HG03108 (cell line): ENCODE results near the gene BBOX1.
"Not testable (repeated sequence)": the region's sequence is repeated elsewhere in the genome, so short reads cannot be mapped to it uniquely, and the experiment has no call there.

ENCODE experiments used
- ATAC-seq: cut with Tn5 transposase; IDR thresholded peaks from one replicate; pipeline ENCODE4 v1.9.1; 2021; ENCODE audit warnings: moderate library complexity; ENCODE audit not compliant: unreplicated experiment

The BBOX1 gene

DNA sequence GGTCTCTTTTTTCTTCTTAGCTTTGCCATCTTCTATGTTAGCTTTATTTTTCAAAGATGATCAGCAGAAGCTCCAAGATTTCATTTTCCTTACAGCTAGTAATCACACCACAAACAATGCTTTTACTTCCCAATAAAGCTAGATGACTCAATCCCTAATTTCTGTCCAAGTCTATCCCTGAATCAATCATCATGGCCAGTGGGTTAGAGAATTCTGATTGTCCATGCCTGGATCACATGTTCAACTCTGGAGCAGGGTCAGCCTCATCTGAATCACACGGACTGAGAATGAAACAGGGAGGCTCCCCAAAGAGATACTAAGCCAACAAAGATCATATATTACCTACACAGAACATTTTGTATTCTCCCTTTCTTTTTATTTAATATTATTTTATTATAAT lies 79.6 kb downstream of the BBOX1 start:
- no peak for ATAC-seq

DNA sequence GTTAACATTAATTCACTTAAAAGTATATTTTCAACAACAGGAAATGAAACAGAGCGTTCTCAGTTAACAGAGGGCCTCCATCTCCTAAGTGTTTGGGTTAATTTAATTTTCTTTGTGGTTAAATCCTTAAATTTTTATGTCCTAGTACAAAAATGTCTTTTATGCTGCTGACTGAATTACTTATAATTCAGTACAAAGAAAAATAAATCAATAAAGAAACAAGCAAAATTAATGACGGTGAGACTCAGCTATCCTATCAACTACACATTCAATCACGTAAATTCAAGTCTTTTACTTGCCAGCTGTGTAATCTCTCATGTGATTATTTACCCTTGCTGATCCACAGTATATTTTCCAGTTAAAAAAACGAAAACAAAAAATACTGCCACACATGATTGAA lies 81.4 kb downstream of the BBOX1 start:
- no peak for ATAC-seq

DNA sequence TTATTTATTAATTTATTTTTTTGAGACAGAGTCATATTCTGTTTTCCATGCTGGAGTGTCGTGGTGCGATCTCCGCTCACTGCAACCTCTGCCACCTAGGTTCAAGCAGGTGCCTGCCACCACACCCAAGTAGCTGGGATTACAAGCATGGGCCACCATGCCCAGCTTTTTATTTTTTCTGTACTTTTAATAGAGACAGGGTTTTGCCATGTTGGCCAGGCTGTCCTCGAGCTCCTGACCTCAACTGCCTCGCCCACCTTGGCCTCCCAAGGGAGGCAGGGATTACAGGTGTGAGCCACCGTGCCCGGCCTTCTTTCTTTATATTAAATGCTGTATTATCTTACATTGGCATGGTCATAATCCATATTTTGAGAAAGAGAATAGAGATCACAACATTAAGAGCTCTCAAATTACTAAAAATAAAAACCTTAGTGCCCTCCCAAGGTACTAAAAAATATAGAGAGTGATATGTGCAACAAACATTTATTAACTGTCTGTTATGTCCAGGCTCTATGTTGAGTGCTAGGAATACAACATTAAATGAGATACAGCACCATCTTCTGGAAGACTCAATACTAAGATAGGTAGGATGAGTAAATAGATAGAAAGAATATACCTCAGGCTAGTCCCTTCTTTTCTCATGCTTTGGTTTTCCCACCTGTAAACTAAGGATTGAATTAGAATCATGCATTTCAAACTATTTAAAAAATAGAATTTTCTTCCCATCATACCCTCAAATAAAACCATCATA lies 84.1 kb downstream of the BBOX1 start:
- no peak for ATAC-seq

DNA sequence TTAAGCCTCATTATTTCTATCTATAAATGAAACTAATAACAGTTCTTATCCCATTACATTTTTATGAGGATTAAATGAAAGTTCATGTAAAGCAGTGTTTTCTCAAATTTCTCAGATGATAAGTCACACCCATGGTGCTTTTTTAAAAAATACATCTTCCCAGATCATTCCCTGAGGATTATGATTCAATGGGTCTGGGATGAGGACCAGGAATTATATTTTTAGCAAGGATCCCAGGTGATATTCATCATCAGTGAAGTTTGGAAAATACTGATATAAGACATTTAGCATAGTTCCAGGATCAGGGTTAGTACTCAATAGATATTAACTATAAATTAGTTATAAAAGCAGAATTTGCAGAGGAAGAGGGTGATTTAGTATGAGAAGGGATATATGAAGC lies 89.1 kb downstream of the BBOX1 start:
- no peak for ATAC-seq

DNA sequence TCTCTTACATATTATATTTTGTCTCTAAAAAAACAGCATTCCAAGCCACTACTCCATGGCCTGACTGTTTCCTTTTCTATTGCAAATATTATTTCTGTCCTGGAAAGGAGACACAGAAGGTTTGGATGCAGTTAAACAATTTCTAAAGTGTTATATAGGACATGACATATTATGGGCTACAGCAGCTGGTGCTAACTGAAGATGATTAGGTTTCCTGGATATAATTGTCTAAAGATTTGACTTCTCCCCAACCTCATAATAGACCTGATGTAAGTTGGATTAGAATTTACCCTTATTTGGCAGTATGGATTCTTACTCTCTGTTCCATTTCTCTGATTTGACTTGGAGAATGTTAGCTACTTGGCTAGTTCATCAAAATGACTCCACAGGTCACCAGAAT lies 90.2 kb downstream of the BBOX1 start:
- ATAC-seq, result no peak

DNA sequence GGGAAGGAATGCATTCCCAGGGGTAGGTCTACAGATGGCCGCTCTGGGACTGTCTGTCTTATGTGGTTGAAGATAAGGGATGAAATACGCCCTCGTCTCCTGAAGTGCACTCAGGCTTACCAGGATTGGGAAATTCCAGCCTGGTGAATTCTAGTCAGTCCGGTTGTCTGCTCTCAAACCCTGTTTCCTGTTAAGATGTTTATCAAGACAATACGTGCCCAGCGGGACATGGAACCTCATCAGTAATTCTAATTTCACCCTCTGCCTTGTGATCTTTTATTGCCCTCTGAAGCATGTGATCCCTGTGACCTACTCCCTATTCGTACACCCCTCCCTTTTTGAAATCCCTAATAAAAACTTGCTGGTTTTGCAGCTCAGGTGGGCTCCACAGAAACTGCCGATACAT lies 95.3 kb downstream of the BBOX1 start:
- ATAC-seq, result not testable (repeated sequence)

DNA sequence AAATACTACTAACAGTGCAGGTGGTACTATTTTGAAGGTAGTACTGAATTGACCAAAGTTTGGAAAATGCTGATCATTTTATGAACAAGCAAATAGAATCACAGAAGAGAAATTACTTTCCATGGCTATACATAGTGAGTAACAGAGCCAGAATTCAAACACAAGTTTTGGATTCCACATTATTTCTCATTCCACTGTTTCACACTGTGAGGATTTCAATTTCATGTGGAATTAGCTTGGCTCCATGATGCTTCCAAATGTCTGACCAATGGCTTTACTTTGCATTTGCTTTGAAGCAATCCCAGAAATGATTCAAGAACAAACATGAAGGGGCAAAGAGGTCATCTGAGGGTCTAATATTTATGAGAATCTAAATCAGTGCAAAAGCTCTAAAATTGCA lies 98.1 kb downstream of the BBOX1 start:
- ATAC-seq, result no peak

DNA sequence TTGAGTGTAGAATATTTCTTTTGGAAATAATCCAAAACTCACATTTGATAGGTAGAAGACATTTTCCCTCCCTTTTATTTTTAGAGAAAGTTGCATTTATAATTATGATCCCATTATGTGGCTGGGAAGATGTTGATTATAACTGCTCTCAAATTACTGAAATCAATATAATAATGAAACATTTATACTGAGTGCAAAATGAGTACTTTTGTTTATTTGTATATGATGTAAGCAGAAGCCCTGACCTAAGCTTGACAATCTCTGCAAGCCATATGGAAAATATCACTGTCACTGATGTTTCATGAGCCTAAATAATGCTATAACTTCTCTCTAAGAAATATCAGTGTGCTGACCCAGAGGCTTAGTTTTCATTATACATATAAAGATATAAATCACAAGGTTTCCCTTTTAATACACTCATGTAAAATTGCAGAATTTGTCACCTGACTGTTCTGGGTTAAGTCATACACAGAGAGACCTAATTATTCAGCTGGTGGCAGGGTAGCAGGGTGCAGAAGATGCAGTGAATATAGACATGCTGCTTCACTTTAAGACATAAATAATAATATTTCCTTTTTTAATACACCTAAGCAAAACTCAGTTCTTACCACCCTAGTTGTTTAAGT lies 99.2 kb downstream of the BBOX1 start:
- no peak for ATAC-seq

DNA sequence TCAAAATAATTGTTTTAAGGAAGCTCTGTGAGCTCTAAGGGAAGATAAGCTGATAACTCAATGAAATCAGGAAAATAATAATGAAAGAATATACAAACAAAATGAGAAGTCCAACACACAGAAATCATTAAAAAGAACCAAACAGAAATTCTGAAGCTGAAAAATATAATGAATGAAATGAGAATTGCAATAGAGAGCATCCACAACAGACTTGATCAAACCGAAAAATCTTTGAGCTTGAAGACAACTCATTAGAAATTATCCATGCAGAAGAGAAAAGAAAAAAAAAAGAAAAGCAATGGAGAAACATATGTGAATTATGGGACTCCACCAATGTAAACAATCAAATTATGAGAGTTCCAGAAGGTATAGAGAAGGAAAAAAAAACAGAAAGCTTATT lies 101.0 kb downstream of the BBOX1 start:
- ATAC-seq, result no peak

DNA sequence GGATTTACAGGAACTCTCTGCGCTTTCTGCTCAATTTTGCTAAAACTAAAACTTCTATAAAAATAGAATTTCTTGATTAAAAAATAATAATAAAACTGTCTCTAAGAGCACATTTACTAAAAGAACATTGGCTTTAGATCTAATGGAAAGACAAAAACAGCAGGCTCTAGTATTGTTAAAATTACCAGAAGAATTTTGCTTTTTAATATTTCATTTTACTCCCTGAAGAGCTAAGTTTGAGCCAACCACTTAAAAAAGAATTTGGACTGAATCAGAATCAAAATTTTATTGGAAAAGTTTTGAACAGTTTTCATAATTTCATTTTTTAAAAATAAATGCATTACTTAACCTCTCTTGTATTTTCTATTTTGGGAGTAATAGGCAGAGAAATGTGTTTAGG lies 107.3 kb downstream of the BBOX1 start:
- no peak for ATAC-seq

DNA sequence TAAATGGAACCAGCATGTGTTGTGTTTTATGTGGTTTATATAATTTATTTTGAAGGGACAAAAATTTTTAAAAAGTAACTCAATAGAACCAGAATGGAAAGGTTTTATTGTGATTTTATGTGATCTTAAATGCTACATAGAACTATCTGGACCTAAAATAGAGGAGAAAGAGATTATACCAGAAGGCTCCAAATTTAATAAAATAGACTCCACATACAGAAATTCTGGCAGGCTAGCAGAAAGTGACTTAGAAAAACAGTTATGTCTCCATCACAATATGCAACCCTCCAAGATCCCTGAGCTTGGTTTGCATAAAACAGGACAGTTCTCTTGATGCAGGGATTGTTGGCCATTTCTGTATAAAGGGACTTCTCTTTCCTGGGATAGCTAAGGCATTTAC lies 107.9 kb downstream of the BBOX1 start:
- ATAC-seq, result no peak

DNA sequence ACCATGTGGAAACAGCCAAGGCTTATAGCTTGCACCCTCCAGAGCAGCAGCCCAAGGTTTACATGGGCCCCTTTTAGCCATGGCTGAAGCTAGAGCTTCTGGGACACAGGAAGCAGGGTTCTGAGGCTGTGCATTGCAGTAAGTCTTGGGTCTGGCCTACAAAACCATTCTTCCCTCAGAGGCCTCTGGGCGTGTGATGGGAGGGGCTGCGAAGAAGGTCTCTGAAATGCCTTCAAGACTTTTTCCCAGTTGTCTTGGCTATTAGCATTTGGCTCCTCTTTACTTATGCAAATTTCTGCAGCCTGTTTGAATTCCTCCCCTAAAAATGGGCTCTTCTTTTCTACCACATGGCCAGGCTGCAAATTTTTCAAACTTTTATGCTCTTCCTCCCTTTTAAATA lies 109.5 kb downstream of the BBOX1 start:
- no peak for ATAC-seq

DNA sequence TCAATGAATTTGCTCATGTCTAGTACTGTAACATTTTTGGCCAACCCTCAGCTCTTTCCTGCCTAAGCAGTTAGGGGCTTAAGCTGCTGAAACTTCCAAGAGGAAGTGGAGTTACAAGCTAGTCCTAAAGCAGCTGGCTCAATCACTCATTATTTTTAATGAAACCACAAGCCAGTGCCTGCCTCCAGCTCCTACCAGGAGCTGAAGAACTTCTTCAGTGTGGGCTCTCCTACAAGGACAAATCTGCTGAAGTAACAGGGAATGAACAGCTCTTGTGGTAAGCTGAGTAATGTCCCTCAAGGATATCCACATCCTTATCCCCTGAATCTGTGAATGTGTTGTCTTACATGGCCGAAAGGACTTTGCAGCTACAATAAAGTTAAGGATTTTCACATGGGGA lies 112.5 kb downstream of the BBOX1 start:
- ATAC-seq, result no peak

DNA sequence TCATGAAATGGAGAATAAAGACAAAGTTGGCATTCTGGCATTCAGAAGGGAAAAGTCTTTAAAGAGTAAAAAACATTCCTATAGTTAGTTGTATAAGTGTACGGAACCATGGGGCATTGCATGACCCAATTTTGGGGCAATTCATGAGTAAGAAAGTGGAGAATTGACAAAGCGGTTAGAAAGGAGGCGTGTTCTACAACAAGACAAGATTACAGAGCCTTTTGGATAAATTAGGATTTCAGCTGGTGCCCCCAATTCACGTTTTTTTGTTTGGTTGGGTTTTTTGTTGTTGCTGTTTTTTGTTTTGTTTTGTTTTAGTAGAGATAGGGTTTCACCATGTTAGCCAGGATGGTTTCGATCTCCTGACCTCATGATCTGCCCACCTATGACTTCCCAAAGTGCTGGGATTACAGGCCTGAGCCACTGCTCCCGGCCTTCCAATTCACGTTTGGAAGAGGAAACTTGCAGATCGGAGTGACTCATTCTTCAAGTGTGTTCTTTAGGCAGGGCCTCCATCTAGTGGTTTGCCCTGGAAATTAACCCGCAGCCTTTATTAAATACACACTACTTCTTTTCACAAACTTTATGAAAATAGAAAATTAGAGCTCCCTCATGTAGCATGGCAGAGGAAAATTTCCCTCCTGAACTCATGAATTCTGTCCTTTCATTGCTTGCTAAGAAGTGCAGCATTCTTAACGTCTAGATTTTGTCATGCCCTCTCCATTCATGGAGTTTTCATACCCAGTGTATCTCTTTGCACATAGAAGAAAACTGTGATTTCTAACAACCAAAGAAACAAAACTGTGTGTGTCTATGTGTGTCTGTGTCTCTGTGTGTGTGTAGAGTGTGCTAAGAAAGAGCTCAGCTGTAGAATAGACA lies 118.1 kb downstream of the BBOX1 start:
- no peak for ATAC-seq

DNA sequence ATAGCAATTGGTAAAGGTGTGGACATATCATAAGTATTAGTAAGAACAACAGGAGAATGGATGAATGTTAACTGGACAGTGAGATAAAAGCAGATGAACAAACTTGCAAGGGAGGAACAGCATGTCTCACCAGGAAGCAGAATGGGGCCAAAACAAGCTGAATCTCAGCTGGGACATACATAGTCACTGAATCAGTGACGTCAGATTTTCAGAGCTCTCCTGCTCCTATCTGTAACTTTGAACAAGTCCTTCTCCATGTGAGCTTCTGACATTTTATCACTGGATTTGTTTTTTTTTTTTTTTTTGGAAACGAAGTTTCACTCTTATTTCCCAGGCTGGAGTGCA lies 118.7 kb downstream of the BBOX1 start:
- ATAC-seq, result no peak

DNA sequence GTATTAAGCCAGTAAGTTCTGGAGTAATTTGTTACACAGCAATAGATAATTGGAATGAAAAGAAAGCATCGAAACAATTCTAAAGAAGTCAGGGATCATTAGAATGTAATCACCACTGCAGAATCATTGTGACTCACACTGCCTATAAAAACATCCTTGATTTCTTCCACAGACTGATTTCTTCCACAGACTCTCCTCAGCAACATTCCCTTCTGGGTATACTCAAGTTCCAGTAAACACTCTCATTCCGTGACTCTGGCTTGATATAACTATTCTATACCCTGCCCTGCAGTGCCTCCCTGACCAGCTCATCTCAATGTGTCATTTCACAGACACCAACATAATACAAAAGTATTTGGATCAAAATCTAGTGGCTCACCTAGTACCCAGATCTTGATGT lies 120.5 kb downstream of the BBOX1 start:
- ATAC-seq, result no peak

DNA sequence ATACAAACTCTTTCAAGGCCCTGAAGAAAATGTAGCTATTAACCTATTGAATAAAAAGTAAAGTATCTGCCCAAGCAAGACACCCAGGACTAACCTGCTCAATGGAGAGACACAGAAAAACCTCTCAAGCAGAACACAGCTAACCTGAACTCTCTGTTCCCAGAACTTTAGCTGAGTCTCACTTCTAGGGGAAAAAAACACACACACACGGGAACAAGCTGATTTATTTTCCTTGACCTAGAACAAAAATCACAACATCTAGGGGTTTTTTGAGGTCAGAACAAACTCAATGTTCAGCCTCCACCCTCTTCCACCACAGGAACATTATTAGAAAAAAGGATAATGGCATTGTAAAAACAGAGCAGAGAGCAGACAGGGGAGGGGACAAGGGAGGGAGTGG lies 121.6 kb downstream of the BBOX1 start:
- no peak for ATAC-seq

DNA sequence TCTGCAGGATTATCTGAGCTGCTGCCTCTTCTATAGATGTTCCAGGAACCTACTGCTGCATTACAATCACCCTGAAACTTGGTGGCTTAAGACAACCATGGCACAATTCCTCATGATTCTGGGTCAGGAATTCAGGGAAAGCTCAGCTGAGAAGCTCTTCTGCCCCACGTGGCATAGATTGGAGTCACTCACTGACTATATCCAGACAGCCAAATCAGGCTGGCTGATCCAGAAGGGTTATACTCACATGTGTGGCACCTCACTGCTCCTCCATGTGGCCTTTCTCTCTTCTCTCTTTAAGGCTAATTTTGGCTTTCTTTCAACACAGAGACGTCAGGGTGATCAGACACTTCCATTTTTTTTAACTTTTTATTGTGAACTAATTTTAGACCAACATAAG lies 125.5 kb downstream of the BBOX1 start:
- ATAC-seq, result no peak

DNA sequence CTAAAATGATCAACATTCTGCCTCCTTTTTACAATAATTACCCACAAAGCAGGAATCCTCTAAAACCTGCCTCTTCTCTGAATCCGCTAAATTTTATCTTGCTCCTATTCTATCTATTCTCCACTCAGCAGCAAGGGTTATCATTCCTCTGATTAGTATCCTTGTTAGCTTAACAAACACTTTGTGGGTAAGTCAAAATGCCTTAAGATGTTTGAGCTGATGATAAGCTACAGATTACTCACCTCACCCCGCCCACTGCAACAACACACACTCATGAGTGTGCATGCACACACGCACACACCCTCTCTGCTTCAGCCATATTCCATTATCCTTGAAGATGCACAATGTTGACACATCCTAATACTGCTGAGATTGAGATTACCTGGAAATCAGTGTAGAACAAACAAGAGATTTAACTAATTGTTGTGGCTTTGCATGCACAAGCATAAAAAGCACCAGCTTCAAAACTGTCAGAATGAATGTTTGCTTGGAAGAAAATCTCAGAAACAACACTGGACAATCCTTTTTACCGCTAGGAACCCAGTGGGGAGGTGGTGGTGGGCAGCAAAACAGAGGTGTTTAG lies 130.9 kb downstream of the BBOX1 start:
- ATAC-seq, result no peak

DNA sequence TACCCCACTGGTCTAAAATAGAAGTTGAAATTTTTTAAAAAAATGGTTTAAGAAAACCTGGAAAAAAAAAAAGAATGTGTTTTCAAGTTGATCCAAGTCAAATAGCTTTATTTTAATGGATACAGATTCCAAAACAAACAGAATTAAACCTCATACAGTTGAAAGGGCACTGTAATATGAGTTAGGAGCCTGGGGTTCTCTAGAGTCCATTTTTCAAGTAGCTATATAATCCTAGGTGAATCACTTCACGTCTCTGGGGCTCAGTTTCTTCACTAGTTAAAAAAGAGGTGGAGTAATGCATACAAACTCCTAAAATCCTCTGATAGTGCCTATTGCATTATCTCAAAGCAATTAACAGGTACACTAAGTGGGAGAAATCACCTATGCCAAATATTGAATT lies 132.9 kb downstream of the BBOX1 start:
- no peak for ATAC-seq

DNA sequence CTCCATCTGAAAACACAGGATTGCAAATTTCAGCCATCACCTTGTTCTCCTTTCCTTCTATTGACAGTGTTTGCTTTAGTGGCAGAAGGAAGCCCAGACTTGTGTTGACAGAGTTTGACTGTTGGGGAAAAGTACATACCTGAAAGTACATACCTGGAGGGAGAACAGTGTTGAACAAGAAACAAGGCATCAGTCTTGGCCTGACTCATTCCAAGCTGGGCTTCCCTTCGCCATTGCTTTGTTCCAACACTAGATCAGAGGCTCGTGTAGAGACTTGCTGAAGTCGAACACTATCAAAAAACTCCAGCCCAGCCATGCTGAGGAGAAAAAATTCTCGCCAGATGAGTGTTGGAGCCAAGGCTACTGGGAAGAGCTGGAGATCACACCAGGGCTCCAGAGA lies 133.4 kb downstream of the BBOX1 start:
- no peak for ATAC-seq
